HepG2 (cell line): Measurements from ENCODE around the gene ENO3. TPM values are rescaled to one million over a fixed set of nuclear protein-coding genes. Genes with fewer than 3 reads are reported as not detected.

Experiments used
- ATAC-seq: fragments of 200-7000 bp; cut with Tn5 transposase; 3 replicates; pipeline ENCODE4 v1.9.1; 2020; ENCODE audit warnings: mild to moderate bottlenecking, moderate library complexity
- BruUV-seq: library from RNA; stranded (reverse); fragments of 400-500 nt; replicated peaks from 2 replicates; lab custom pipeline; 2021; lab: Mats Ljungman, UMichigan
- CTCF ChIA-PET: fragments of 300-600 bp; formaldehyde crosslinking; extraction: SDS; loops from one replicate; lab custom pipeline; 2021; ENCODE audit warnings: low total read pairs, inconsistent platforms, low intra/inter-chr PET ratio; lab: Yijun Ruan, JAX
- POLR2A ChIA-PET: fragments of 350-600 bp; sonication (Branson Sonifier 250); formaldehyde crosslinking; loops from one replicate; lab custom pipeline; 2020; ENCODE audit warnings: antibody characterized with exemption, inconsistent platforms; lab: Yijun Ruan, JAX
- DNase-seq: peaks from one replicate; pipeline ENCODE4 v3.0.0-alpha.2; 2015; ENCODE audit warnings: low spot score
- FAIRE-seq: peaks from 3 replicates; lab custom pipeline; 2011; peaks lifted over from hg19 to GRCh38; lab: Jason Lieb, UNC
- H2AFZ ChIP-seq: one replicate; pipeline ENCODE4 v1.6.1; 2011; ENCODE audit warnings: low read length, inconsistent platforms
- H3K27ac ChIP-seq: fragments of 300-600 bp; 3 replicates; pipeline ENCODE4 v1.8.0; 2011; ENCODE audit warnings: mixed run types, mild to moderate bottlenecking, mixed read lengths, low read length, inconsistent platforms; ENCODE audit not compliant: insufficient read depth; ENCODE audit errors: extremely low read length
- H3K27me3 ChIP-seq, 2 experiments: fragments of 200-600 bp in 1 of 2; 2 replicates in 1 of 2; 3 replicates in 1 of 2; pipeline versions ENCODE4 v1.6.0 to v1.8.0; 2011; ENCODE audit warnings: low read length in 2 of 2, mild to moderate bottlenecking in 2 of 2, moderate library complexity in 2 of 2, inconsistent platforms in 1 of 2; ENCODE audit not compliant: insufficient read depth in 2 of 2, control insufficient read depth in 1 of 2
- H3K36me3 ChIP-seq, 2 experiments: fragments of 200-600 bp in 1 of 2; replicated peaks in 1 of 2; 2 replicates in 1 of 2; 3 replicates in 1 of 2; pipeline versions ENCODE4 v1.5.1 to v1.8.0; 2011; ENCODE audit warnings: low read length in 2 of 2, inconsistent platforms in 1 of 2; ENCODE audit not compliant: insufficient read depth in 2 of 2, control insufficient read depth in 1 of 2
- H3K4me1 ChIP-seq: 2 replicates; pipeline ENCODE4 v1.5.1; 2012; ENCODE audit warnings: low read length, inconsistent platforms; ENCODE audit not compliant: insufficient read depth
- H3K4me2 ChIP-seq: 2 replicates; pipeline ENCODE4 v1.6.0; 2011; ENCODE audit warnings: low read depth, low read length, inconsistent platforms
- H3K4me3 ChIP-seq, 3 experiments: fragments of 200-600 bp in 1 of 3; sonication (generic), shearing (Covaris generic) in 1 of 3; replicated peaks in 1 of 3; 2 replicates each; pipeline ENCODE4 v1.5.1; 2011 to 2016; ENCODE audit warnings: low read length in 3 of 3, inconsistent platforms in 2 of 3, low read depth in 2 of 3, mild to moderate bottlenecking in 2 of 3, control low read depth in 1 of 3, mixed read lengths in 1 of 3; ENCODE audit not compliant: insufficient read depth in 1 of 3
- H3K79me2 ChIP-seq: one replicate; pipeline ENCODE4 v1.6.1; 2011; ENCODE audit warnings: low read length, inconsistent platforms; ENCODE audit not compliant: insufficient read depth
- H3K9ac ChIP-seq: 2 replicates; pipeline ENCODE4 v1.6.0; 2011; ENCODE audit warnings: mild to moderate bottlenecking, low read depth, low read length, inconsistent platforms; ENCODE audit not compliant: insufficient read depth
- H3K9me3 ChIP-seq: 2 replicates; pipeline ENCODE4 v1.5.1; 2012; ENCODE audit warnings: mild to moderate bottlenecking, low read length
- H4K20me1 ChIP-seq: 2 replicates; pipeline ENCODE4 v1.6.0; 2011; ENCODE audit warnings: inconsistent platforms, mild to moderate bottlenecking, low read length, moderate library complexity; ENCODE audit not compliant: insufficient read depth
- KLF16 ChIP-seq, 2 experiments: sonication (generic) in 1 of 2; formaldehyde crosslinking in 1 of 2; IDR thresholded peaks; 2 replicates each; pipeline versions ENCODE4 v1.6.1 to v1.8.0; 2016 to 2023; ENCODE audit warnings: missing genetic modification reagents in 2 of 2, missing compliant biosample characterization in 1 of 2
- MAFF ChIP-seq: IDR thresholded peaks from 2 replicates; pipeline ENCODE4 v1.6.1; 2011; ENCODE audit warnings: low read depth, low read length, improper control_type of control experiment
- MED13 ChIP-seq: sonication (generic); formaldehyde crosslinking; IDR thresholded peaks from 2 replicates; pipeline ENCODE4 v1.5.0; 2020; ENCODE audit warnings: missing genetic modification reagents
- MED8 ChIP-seq: sonication (generic); formaldehyde crosslinking; IDR thresholded peaks from 2 replicates; pipeline ENCODE4 v1.8.1; 2023; ENCODE audit warnings: mild to moderate bottlenecking, missing genetic modification reagents; ENCODE audit not compliant: insufficient replicate concordance
- NR2C2 ChIP-seq: sonication (generic); formaldehyde crosslinking; IDR thresholded peaks from 2 replicates; pipeline ENCODE4 v1.4.0; 2020; ENCODE audit warnings: missing genetic modification reagents, mild to moderate bottlenecking, moderate library complexity, borderline replicate concordance
- RBAK ChIP-seq: sonication (generic); formaldehyde crosslinking; IDR thresholded peaks from 2 replicates; pipeline ENCODE4 v1.5.1; 2020; ENCODE audit warnings: mild to moderate bottlenecking, missing genetic modification reagents
- REPIN1 ChIP-seq: sonication (generic); formaldehyde crosslinking; IDR thresholded peaks from 2 replicates; pipeline ENCODE4 v1.8.0; 2022; ENCODE audit warnings: missing genetic modification reagents, low read depth, mild to moderate bottlenecking, borderline replicate concordance
- TOE1 ChIP-seq: sonication (generic); formaldehyde crosslinking; IDR thresholded peaks from 2 replicates; pipeline ENCODE4 v1.4.0; 2020; ENCODE audit warnings: mild to moderate bottlenecking, missing genetic modification reagents
- ZC3H4 ChIP-seq: sonication (generic); formaldehyde crosslinking; IDR thresholded peaks from 2 replicates; pipeline ENCODE4 v1.4.0; 2020; ENCODE audit warnings: missing genetic modification reagents, borderline replicate concordance
- ZFP41 ChIP-seq: sonication (generic); formaldehyde crosslinking; IDR thresholded peaks from 2 replicates; pipeline ENCODE4 v1.4.0; 2020; ENCODE audit warnings: mild to moderate bottlenecking, missing genetic modification reagents, borderline replicate concordance
- ZNF260 ChIP-seq: sonication (generic); formaldehyde crosslinking; IDR thresholded peaks from 2 replicates; pipeline ENCODE4 v1.4.0; 2020; ENCODE audit warnings: missing genetic modification reagents, low read depth, mild to moderate bottlenecking, borderline replicate concordance
- ZNF75D ChIP-seq: sonication (generic); formaldehyde crosslinking; IDR thresholded peaks from 2 replicates; pipeline ENCODE4 v1.8.1; 2023; ENCODE audit warnings: missing genetic modification reagents, mild to moderate bottlenecking, borderline replicate concordance
- WGBS: methylation state at CpG from one replicate; pipeline ENCODE4 v1.1.6; 2017; ENCODE audit warnings: low lambda C conversion rate; 5-methylcytosine and 5-hydroxymethylcytosine counted together
- in situ Hi-C: cut with HindIII; loops from 2 replicates; pipeline ENCODE4 v1.10.0; 2017; ENCODE audit warnings: low pct_unique_long_range_greater_than_20kb; ENCODE audit not compliant: extremely low pct_ligation_motif_present
- intact Hi-C: fragments of 100-400 bp; cut with micrococcal nuclease; formaldehyde crosslinking; loops from one replicate; pipeline ENCODE4 v1.10.0; 2022; ENCODE audit not compliant: unreplicated experiment
- polyA plus RNA-seq, 8 experiments: library from polyadenylated mRNA; depleted of rRNA in 3 of 8; stranded (reverse) in 7 of 8; unstranded in 1 of 8; fragments of >200 nt; fragmentation: Illumina TruSeq in 4 of 8; extraction: Trizol in 4 of 8; gene quantifications; 2 replicates each; pipeline versions ENCODE4 v1.2.1 to v1.2.3, GENCODE V29; 2011 to 2016; ENCODE audit warnings: low read depth in 4 of 8, missing spikeins in 1 of 8, mixed read lengths in 1 of 8; ENCODE audit not compliant: insufficient read depth in 1 of 8
- total RNA-seq, 5 experiments: library from RNA; depleted of rRNA; stranded (reverse); fragments of >200 nt; fragmentation: Illumina TruSeq; extraction: Trizol; gene quantifications; 2 replicates each; pipeline ENCODE4 v1.2.3, GENCODE V29; 2016; ENCODE audit warnings: low read depth in 1 of 5
- TF ChIP-seq, protein P1 (sequence below), 2 experiments: fragments of 450-650 bp in 1 of 2; sonication (generic) in 1 of 2; formaldehyde crosslinking; IDR thresholded peaks; 2 replicates each; pipeline versions ENCODE4 v1.5.0 to v1.8.0; 2020 to 2022; ENCODE audit warnings: mild to moderate bottlenecking in 1 of 2, missing genetic modification reagents in 1 of 2

The ENO3 gene
- total and polyA plus RNA-seq, 2 of the 13 experiments (the other 11 are each of a cell fraction or from before 2014, with no cell fraction given), result 59.8 to 69.8 TPM

DNA sequence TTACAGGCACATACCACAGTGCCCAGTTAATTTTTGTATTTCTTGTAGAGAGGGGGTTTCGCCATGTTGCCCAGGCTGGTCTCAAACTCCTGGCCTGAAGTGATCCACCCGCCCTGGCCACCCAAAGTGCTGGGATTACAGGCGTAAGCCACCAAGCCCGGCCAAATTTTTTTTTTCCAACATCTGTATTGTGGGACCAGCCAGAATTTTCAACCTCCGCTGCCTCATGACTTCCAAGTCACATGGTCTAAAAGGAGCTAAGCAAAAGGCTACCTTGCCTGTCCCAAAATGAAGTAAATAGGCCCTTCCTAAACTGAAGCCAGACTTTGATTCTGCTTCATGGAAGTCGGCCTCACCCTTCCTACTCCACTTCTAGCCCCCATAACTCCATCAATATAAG is 20.9 kb downstream of the ENO3 start:
- H3K4me2 ChIP-seq, result no peak overlapping the region
- peaks cover 0 to 10% of the 10 kb centered on the region in 2 experiments; a peak in 4 of 5 replicates for H3K36me3 ChIP-seq
- ChIA-PET POLR2A (interaction anchor here (0.7 to 10.5 kb wide), 4 partner anchors 16 to 63 kb away, joined by 3 to 273 read pairs (median 90); partner anchors contain the start of genes CAMTA2, ENO3, INCA1 and PFN1), CTCF (no interaction called here)
- H3K27me3 ChIP-seq, result no peaks in the 10 kb centered on the region; a peak in 1 of 5 replicates
- no peaks in the 10 kb centered on the region for H4K20me1 ChIP-seq
- no peak overlapping the region for H3K9ac ChIP-seq
- H3K9me3 ChIP-seq, result no peaks in the 10 kb centered on the region
- H2AFZ ChIP-seq, result no peak overlapping the region
- H3K79me2 ChIP-seq, result peaks cover 21% of the 10 kb centered on the region
- TF ChIP-seq, protein P1, sequence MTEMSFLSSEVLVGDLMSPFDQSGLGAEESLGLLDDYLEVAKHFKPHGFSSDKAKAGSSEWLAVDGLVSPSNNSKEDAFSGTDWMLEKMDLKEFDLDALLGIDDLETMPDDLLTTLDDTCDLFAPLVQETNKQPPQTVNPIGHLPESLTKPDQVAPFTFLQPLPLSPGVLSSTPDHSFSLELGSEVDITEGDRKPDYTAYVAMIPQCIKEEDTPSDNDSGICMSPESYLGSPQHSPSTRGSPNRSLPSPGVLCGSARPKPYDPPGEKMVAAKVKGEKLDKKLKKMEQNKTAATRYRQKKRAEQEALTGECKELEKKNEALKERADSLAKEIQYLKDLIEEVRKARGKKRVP (CRISPR knock-in tag; IDR thresholded peaks at IDR 0.05), result no peak
- TF ChIP-seq ZFP41 (no peak), ZNF75D (no peak), MAFF (no peak), TOE1 (CRISPR knock-in tag) (no peak), ZC3H4 (CRISPR knock-in tag) (no peak), RBAK (CRISPR knock-in tag) (no peak), NR2C2 (CRISPR knock-in tag) (no peak), KLF16 (CRISPR knock-in tag; IDR thresholded peaks at IDR 0.05) (no peak), ZNF260 (CRISPR knock-in tag) (no peak), MED13 (CRISPR knock-in tag) (no peak), REPIN1 (CRISPR knock-in tag) (no peak), MED8 (CRISPR knock-in tag) (no peak)
- no TSS peak for BruUV-seq
- intact Hi-C loops (no loop called here), in situ Hi-C loops (no loop called here)
- FAIRE-seq, result no peak
- WGBS, result 94% methylated on average over 6 of the region's 6 CpGs
- no peak for DNase-seq
- peaks cover 28% of the 10 kb centered on the region for H3K4me1 ChIP-seq
- H3K27ac ChIP-seq, result no peak overlapping the region
- ATAC-seq, result no peak
- no peak overlapping the region for H3K4me3 ChIP-seq
